Lower leg skin (tissue), 4 donors: ENCODE measurements around the gene EPS8L3. TPM values are rescaled to one million over a fixed set of nuclear protein-coding genes. Genes with fewer than 3 reads are reported as not detected.

Source experiments
- DNase-seq, 2 donors: peaks; one replicate each; pipeline ENCODE4 v3.0.0-alpha.2; 2019; ENCODE audit warnings: low spot score in 2 of 2
- H3K4me3 ChIP-seq: fragments of 200-600 bp; sonication (generic); 2 replicates; pipeline ENCODE4 v1.5.1; 2017; ENCODE audit warnings: mild to moderate bottlenecking, low read depth; ENCODE audit not compliant: poor library complexity, severe bottlenecking
- CTCF ChIP-seq, 3 donors: fragments of 450-650 bp; IDR thresholded peaks; one replicate each; pipeline ENCODE4 v1.5.1; 2016; ENCODE audit warnings: antibody characterized with exemption in 3 of 3, mild to moderate bottlenecking in 3 of 3, moderate library complexity in 2 of 3
- POLR2A ChIP-seq, 2 donors: fragments of 450-650 bp; IDR thresholded peaks; one replicate each; pipeline ENCODE4 v1.6.1; 2016 to 2017; ENCODE audit warnings: antibody characterized with exemption in 2 of 2, mild to moderate bottlenecking in 1 of 2, moderate library complexity in 1 of 2
- WGBS, 2 donors: methylation state at CpG; one replicate each; pipeline ENCODE4 v1.1.5; 2018; 5-methylcytosine and 5-hydroxymethylcytosine counted together
- intact Hi-C: fragments of 100-400 bp; cut with DNase I; formaldehyde crosslinking; loops from one replicate; pipeline ENCODE4 v1.15.0; 2023; ENCODE audit warnings: low total_unique reads
- total RNA-seq, 4 donors: library from RNA; depleted of rRNA; stranded (reverse); fragments of >200 nt; gene quantifications; one replicate each; pipeline ENCODE4 v1.1.0, GENCODE V29; 2016

EPS8L3 gene
- total RNA-seq, 4 donors from 2014 or later: not detected

DNA sequence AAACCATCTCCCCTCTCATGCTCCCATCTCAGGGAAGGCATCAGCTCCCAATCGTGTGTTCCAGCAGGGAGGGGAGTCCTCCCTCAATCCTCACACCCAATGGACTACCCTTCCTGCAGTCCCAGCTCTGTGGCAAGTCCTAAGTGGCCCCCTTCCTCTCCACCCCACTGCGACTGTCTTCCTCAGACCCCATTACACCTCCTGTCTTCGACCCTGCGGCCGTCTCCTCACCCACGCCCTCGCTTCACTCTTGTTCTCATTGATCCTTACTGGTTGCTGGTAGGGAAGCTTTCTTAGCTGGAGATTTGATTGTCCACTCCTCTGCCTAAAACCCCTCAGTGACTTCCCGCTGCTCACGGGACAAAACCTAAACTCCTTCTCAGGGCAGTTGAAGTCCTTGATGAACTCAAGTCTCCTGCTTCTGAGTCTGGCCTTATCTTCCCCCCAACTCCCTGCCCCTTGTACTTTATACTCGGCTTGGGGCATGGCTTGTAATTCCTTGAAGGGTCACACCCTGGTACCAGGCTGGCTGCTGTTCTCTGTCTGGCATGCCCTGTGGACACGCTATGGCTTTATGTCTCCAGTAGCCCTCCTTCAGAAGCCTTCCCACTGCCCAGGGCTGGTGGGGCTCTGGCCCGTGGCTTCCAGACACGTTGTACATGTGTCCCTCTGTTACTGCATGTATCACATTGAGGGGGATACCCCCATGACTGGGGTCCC is 2.3 kb upstream of the EPS8L3 start:
- intact Hi-C loops: no loop called here
- TF ChIP-seq POLR2A (IDR thresholded peaks at IDR 0.05) (no peak), CTCF (IDR thresholded peaks at IDR 0.05) (no peak)
- WGBS, 2 donors: 66 to 87% methylated on average over 13 of the region's 13 CpGs
- peak in 1 of 2 donors; percentile 67 for DNase-seq
- H3K4me3 ChIP-seq: no peak overlapping the region

- TF ChIP-seq CTCF (IDR thresholded peaks at IDR 0.05): no peak
- no peak for TF ChIP-seq POLR2A (IDR thresholded peaks at IDR 0.05)
- no peak overlapping the region for H3K4me3 ChIP-seq
- WGBS, 2 donors: 85 to 94% methylated on average over 4 of the region's 4 CpGs
- DNase-seq: no peak
- intact Hi-C loops: no loop called here
Measured at GRCh38 chr1:109765483-109765815, 1.7 kb upstream of the EPS8L3 start.

DNA sequence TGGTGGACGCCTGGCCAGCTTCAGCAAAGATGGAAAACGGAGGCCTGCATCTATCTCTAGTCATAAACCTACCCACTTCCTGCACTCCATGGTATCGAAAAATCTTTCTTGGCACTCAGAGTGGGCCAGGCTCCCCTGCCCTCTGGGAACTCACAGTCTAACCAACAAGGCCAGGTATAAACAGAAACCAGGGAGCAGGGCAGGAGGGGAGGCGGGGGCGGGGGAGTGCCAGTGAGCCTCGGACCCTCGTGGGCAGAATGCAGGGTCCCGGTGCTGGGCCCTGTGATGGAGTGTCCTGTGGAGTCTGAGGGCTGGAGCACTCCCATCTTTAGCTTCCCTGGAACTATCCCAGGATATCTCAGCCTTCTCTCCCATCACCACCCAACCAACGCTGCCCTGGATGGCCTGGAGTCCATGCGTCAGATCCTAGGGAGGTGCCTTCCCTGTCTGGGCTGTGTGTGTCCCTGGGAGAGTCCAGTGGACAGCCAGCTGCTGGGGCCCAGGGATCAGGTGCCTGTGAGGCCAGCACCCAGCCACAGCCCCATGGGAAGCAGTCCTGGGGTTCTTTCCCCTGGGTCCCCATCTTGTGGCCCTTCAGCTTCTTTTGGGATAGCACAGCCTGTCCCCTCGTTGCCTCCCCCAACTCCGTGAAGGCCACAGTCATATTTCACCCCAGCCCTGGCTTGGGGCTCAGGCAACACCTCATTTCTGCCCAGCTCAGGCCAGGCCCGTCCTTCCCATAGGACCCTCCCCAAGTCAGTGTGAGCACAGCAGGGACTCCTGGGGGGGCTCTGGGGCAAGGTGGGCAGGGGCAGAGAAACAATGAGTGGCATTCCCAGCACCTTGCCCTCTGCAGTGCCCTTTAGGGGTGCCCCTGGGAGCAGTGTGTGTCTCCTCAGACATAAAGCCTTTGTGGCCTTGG is 1.1 kb upstream of the EPS8L3 start:
- H3K4me3 ChIP-seq: no peak overlapping the region
- peak in 1 of 2 donors; percentile 74 for DNase-seq
- intact Hi-C loops: no loop called here
- TF ChIP-seq CTCF (IDR thresholded peaks at IDR 0.05) (no peak), POLR2A (IDR thresholded peaks at IDR 0.05) (no peak)
- 89 to 92% methylated on average over 12 to 13 of the region's 13 CpGs for WGBS, 2 donors

DNA sequence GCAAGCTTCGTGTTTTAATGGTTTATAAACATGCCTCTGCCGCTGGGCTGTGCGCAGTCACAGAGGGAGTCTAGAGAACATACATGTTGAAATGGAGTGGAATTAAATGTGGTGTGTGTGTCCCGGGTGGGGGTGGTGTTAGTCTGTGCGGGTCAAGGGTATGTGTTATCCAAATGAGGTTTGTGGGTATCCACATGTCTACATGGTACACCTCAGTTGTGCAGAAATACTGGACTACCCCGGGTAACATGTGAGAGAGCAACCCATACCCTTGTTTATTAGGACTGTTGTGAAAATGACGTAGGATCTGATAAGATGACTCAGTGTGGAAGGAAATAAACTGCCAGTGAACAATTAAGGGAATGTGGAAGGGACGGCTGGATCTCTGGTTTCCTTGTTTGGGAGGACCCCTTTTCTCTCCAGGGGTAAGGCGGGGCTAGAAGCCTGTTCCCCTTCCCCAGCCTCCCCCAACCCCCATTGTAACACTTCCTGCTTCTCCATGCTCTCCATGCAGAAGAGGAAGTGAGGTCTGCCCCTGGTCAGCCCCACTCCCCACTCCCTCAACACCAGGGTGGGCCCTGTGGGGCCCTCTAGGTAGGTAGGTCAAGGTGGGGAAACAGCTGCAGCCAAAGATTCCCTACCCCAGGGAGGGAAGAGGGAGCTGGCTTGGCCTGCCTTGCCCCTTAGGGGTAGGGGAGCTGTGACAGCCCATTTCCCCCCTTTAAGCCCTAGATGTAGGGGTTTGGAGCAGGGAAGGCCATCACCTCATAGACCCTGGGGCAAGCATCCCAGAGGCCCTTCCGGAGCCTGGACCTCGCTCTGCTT is 690 bp downstream of the EPS8L3 start:
- 73 to 81% methylated on average over 9 to 11 of the region's 11 CpGs for WGBS, 2 donors
- no peak overlapping the region for H3K4me3 ChIP-seq

More for the DNA sequence above, 690 bp downstream of the EPS8L3 start:
- DNase-seq: peak in 1 of 2 donors; percentile 78
- TF ChIP-seq CTCF (IDR thresholded peaks at IDR 0.05) (no peak), POLR2A (IDR thresholded peaks at IDR 0.05) (no peak)
- intact Hi-C loops: no loop called here
